Endothelial cell of umbilical vein (primary cell): ENCODE data around the gene KCNN3. TPM values are rescaled to one million over a fixed set of nuclear protein-coding genes. Genes with fewer than 3 reads are reported as not detected.

Experiments
- BruUV-seq: library from RNA; stranded (reverse); fragments of 400-500 nt; replicated peaks from 2 replicates; lab custom pipeline; 2021; lab: Mats Ljungman, UMichigan
- CTCF ChIA-PET: fragments of 300-600, 350-600 bp; sonication (Branson Sonifier 250); formaldehyde crosslinking; loops from one replicate; lab custom pipeline; 2021; ENCODE audit warnings: antibody characterized with exemption, inconsistent platforms; lab: Charles Lee
- POLR2A ChIA-PET: fragments of 300-600, 350-600 bp; sonication (Branson Sonifier 250); formaldehyde crosslinking; loops from one replicate; lab custom pipeline; 2021; ENCODE audit warnings: antibody characterized with exemption, inconsistent platforms; lab: Charles Lee
- DNase-seq: peaks from one replicate; pipeline ENCODE4 v3.0.0-alpha.2; 2011; ENCODE audit warnings: low read depth, low spot score
- FAIRE-seq: peaks from 2 replicates; lab custom pipeline; 2011; peaks lifted over from hg19 to GRCh38; lab: Jason Lieb, UNC
- H2AFZ ChIP-seq: 2 replicates; pipeline ENCODE4 v1.6.0; 2012; ENCODE audit warnings: low read depth, low read length, control low read depth, inconsistent platforms
- H3K27ac ChIP-seq: 2 replicates; pipeline ENCODE4 v1.5.1; 2011; ENCODE audit warnings: low read depth, mild to moderate bottlenecking, control low read depth, low read length, moderate library complexity; ENCODE audit not compliant: insufficient read depth
- H3K27me3 ChIP-seq, 2 experiments: 2 replicates each; pipeline versions ENCODE4 v1.6.0 to v1.6.1; 2011; ENCODE audit warnings: low read length in 2 of 2, mixed read lengths in 1 of 2; ENCODE audit not compliant: control insufficient read depth in 2 of 2, insufficient read depth in 2 of 2
- H3K36me3 ChIP-seq, 2 experiments: 2 replicates in 1 of 2; 3 replicates in 1 of 2; pipeline ENCODE4 v1.5.1; 2011; ENCODE audit warnings: low read length in 2 of 2, mild to moderate bottlenecking in 1 of 2, moderate library complexity in 1 of 2; ENCODE audit not compliant: control insufficient read depth in 2 of 2, insufficient read depth in 2 of 2; ENCODE audit errors: extremely low read depth in 1 of 2
- H3K4me1 ChIP-seq: 3 replicates; pipeline ENCODE4 v1.5.1; 2011; ENCODE audit warnings: mild to moderate bottlenecking, low read length; ENCODE audit not compliant: control insufficient read depth, insufficient read depth; ENCODE audit errors: extremely low read depth
- H3K4me2 ChIP-seq: 2 replicates; pipeline ENCODE4 v1.6.1; 2011; ENCODE audit warnings: low read length, control low read depth, mixed read lengths; ENCODE audit not compliant: insufficient read depth
- H3K4me3 ChIP-seq, 3 experiments: fragments of 200-600 bp in 1 of 3; sonication (generic), shearing (Covaris generic) in 1 of 3; replicated peaks in 1 of 3; 2 replicates each; pipeline ENCODE4 v1.5.1; 2011 to 2016; ENCODE audit warnings: control low read depth in 3 of 3, low read length in 3 of 3, mild to moderate bottlenecking in 2 of 3, inconsistent platforms in 1 of 3, low read depth in 1 of 3, moderate library complexity in 1 of 3; ENCODE audit not compliant: insufficient read depth in 1 of 3
- H3K79me2 ChIP-seq: 2 replicates; pipeline ENCODE4 v1.6.0; 2012; ENCODE audit warnings: low read length, inconsistent platforms; ENCODE audit not compliant: control insufficient read depth, insufficient read depth
- H3K9ac ChIP-seq: replicated peaks from 2 replicates; pipeline ENCODE3; 2011; ENCODE audit warnings: low read length, control low read depth; ENCODE audit not compliant: insufficient read depth; ENCODE audit errors: extremely low read depth
- H3K9me1 ChIP-seq: replicated peaks from 3 replicates; pipeline ENCODE4 v1.6.0; 2011; ENCODE audit warnings: mild to moderate bottlenecking, low read length; ENCODE audit not compliant: control insufficient read depth, insufficient read depth; ENCODE audit errors: extremely low read depth
- H3K9me3 ChIP-seq: replicated peaks from 2 replicates; pipeline ENCODE4 v1.5.1; 2012; ENCODE audit warnings: low read length, inconsistent platforms; ENCODE audit not compliant: control insufficient read depth, insufficient read depth
- H4K20me1 ChIP-seq: replicated peaks from 2 replicates; pipeline ENCODE3; 2011; ENCODE audit warnings: mild to moderate bottlenecking, low read length; ENCODE audit not compliant: control insufficient read depth, insufficient read depth; ENCODE audit errors: extremely low read depth
- FOS ChIP-seq: IDR thresholded peaks from 2 replicates; pipeline ENCODE4 v1.6.1; 2011; ENCODE audit warnings: mild to moderate bottlenecking, low read length, moderate library complexity, borderline replicate concordance; ENCODE audit not compliant: insufficient read depth
- GATA2 ChIP-seq: IDR thresholded peaks from 2 replicates; pipeline ENCODE4 v1.7.0; 2011; ENCODE audit warnings: low read depth, mild to moderate bottlenecking, moderate library complexity, mixed read lengths, low read length; ENCODE audit not compliant: insufficient read length, insufficient read depth
- JUN ChIP-seq: IDR thresholded peaks from 2 replicates; pipeline ENCODE4 v1.6.1; 2011; ENCODE audit warnings: borderline replicate concordance, low read depth; ENCODE audit not compliant: insufficient read length, insufficient read depth
- POLR2AphosphoS5 ChIP-seq: IDR thresholded peaks from 2 replicates; pipeline ENCODE4 v1.6.1; 2012; ENCODE audit warnings: low read depth, mild to moderate bottlenecking, control low read depth, low read length, moderate library complexity; ENCODE audit not compliant: insufficient read depth
- dilution Hi-C: fragments of 300-500 bp; cut with MboI; formaldehyde crosslinking; loops from one replicate; pipeline ENCODE4 v1.15.0; 2019; ENCODE audit warnings: low sequenced_read_pairs; ENCODE audit not compliant: extremely low pct_ligation_motif_present
- intact Hi-C: fragments of 100-400 bp; cut with micrococcal nuclease; formaldehyde crosslinking; loops from one replicate; pipeline ENCODE4 v1.10.0; 2022
- polyA plus RNA-seq, 4 experiments: library from polyadenylated mRNA; depleted of rRNA in 3 of 4; stranded (reverse) in 3 of 4; unstranded in 1 of 4; fragments of >200 nt; gene quantifications; 2 replicates each; pipeline versions ENCODE4 v1.2.1 to v1.2.3, GENCODE V29; 2011 to 2012; ENCODE audit warnings: missing spikeins in 1 of 4
- total RNA-seq: library from RNA; stranded (reverse); gene quantifications from 2 replicates; pipeline ENCODE4 v1.2.3, GENCODE V29; 2021
- TF ChIP-seq, protein P1 (sequence below), 2 donors: IDR thresholded peaks; 1 replicate in 1 of 2; 2 replicates in 1 of 2; pipeline ENCODE4 v1.5.1; 2011; ENCODE audit warnings: low read length in 2 of 2, mild to moderate bottlenecking in 2 of 2, moderate library complexity in 2 of 2, control low read depth in 1 of 2, inconsistent platforms in 1 of 2, low read depth in 1 of 2; ENCODE audit not compliant: insufficient read depth in 1 of 2; ENCODE audit errors: extremely low read depth in 1 of 2

KCNN3 gene
- total and polyA plus RNA-seq, 2 donors (not counting 3 experiments of a cell fraction or from before 2014, with no cell fraction given): 0.91 to 1.1 TPM

DNA sequence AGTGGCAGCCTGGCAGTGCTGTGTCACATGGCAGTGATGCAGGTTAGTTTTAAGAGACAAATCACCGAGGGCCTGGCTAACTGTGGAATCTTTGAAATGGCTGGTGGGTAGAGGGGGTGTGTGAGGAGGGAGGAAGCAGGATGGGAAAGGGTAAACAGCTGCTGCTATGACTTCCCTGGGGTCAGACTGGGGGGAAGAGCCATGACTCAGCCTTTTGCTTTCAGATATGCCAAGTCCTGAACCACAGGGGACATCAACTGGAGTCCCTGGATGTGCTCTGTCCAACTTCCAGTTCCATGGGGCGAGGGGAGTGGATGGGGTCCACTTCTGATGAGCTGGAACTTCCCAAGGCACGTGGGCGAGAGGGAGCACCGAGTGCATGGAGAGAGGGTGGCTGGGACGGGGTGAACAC is 141.0 kb downstream of the KCNN3 start:
- ChIA-PET POLR2A (no interaction called here), CTCF (interaction anchor here (1.0 to 2.5 kb wide), 6 partner anchors 11 to 150 kb away, joined by 3 to 19 read pairs (median 6); partner anchors contain the start of gene KCNN3)
- H3K4me1 ChIP-seq: peaks cover 49% of the 10 kb centered on the region
- H3K9me3 ChIP-seq: no peaks in the 10 kb centered on the region
- H3K9me1 ChIP-seq: no peaks in the 10 kb centered on the region
- intact Hi-C loops: no loop called here
- H3K9ac ChIP-seq: no peak overlapping the region
- H3K4me2 ChIP-seq: no peak overlapping the region
- dilution Hi-C loops: no loop called here
- no peaks in the 10 kb centered on the region for H4K20me1 ChIP-seq
- peak overlapping the region; percentile 93 for H3K27ac ChIP-seq
- BruUV-seq: no TSS peak
- no peaks in the 10 kb centered on the region for H3K79me2 ChIP-seq
- H2AFZ ChIP-seq: no peak overlapping the region
- no peaks in the 10 kb centered on the region for H3K27me3 ChIP-seq
- no peaks in the 10 kb centered on the region for H3K36me3 ChIP-seq
- no peak overlapping the region for H3K4me3 ChIP-seq
- TF ChIP-seq FOS (peak; percentile 71), JUN (peak; percentile 63), GATA2 (peak; percentile 17), POLR2AphosphoS5 (peak; percentile 56)
- TF ChIP-seq, protein P1, sequence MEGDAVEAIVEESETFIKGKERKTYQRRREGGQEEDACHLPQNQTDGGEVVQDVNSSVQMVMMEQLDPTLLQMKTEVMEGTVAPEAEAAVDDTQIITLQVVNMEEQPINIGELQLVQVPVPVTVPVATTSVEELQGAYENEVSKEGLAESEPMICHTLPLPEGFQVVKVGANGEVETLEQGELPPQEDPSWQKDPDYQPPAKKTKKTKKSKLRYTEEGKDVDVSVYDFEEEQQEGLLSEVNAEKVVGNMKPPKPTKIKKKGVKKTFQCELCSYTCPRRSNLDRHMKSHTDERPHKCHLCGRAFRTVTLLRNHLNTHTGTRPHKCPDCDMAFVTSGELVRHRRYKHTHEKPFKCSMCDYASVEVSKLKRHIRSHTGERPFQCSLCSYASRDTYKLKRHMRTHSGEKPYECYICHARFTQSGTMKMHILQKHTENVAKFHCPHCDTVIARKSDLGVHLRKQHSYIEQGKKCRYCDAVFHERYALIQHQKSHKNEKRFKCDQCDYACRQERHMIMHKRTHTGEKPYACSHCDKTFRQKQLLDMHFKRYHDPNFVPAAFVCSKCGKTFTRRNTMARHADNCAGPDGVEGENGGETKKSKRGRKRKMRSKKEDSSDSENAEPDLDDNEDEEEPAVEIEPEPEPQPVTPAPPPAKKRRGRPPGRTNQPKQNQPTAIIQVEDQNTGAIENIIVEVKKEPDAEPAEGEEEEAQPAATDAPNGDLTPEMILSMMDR (IDR thresholded peaks at IDR 0.05; ENCODE audit: extremely low read depth in 1 of 2, insufficient read depth in 1 of 2, low read depth in 1 of 2, low read length in 2 of 2): no peak
- DNase-seq: peak; percentile 80
- FAIRE-seq: peak; percentile 88
